ENCODE measurements around the gene MPV17. TPM values are rescaled to one million over a fixed set of nuclear protein-coding genes. Genes with fewer than 3 reads are reported as not detected.

Gene MPV17
- total and polyA plus RNA-seq, 2 donors (not counting 1 experiment from before 2014, with no cell fraction given), result 103 to 137 TPM

DNA sequence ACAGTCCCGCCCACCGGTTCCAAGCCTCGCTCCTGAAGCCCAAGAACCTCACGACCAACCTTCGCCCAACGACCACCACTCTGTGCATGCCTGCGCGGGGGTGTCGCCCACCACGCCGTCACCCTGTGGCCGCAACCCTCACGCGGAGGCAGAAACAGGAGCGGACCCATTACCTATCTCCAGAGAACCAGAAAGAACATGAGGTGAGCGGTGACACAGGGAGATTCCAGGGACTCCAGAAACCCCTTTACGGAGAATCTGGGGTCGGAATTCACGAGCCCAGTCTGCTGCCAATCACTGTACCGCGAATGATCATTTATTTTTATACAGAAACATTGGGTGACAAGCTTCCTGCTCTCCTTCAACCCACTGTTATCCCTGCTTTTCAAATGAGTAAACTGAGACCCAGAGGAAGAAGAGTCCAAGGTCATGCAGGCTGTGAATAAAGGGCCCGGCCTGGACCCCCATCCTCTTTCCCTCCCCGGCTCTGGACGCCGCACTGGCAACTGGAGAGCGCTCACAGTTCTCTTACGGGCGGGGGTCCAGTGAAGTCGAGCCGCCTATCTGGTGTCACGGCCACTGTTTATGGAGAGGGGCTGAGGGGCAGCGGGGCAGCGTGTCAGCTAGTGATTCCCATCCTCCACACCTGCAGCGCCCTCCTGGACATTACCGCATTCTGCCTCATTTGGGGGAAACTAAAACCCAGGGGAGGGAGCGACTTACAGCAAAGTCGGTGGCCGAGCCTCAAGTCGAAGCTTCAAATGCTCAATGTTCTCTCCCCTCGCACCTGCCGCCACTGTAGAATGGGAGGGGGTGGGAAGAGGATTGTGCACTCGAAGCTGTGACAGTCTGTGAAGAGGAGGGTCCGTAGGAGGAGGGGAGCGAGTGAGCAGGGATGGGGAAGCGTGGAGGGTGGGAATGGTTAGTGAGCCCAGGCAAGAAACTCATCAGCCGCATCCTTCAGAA is 59.3 kb downstream of the MPV17 start:
- peaks cover 35% of the 10 kb centered on the region for H3K4me1 Mint-ChIP-seq
- H3K27ac Mint-ChIP-seq, result peak overlapping the region; percentile 68
- POLR2A ChIA-PET, result no interaction called here
- no peak for ATAC-seq (ENCODE audit: low read depth)
- WGBS (ENCODE audit: insufficient coverage), result 3% methylated on average over 37 of the region's 46 CpGs
- peaks cover 0 to 79% (median 35%) of the 10 kb centered on the region in 4 experiments for H3K27me3 ChIP-seq (replicated peaks in 1 of 4; ENCODE audit: control extremely low read depth in 1 of 4, control insufficient read depth in 3 of 4, insufficient read depth in 4 of 4, low read length in 3 of 4)
- H3K4me1 ChIP-seq (ENCODE audit: control insufficient read depth in 2 of 2, insufficient read depth in 2 of 2, low read length in 2 of 2), result peaks cover 35 to 38% of the 10 kb centered on the region in 2 donors
- CTCF ChIA-PET, result interaction anchor here (0.6 to 6.0 kb wide), 8 partner anchors 10 to 420 kb away, joined by 3 to 50 read pairs (median 3); partner anchors contain the start of genes ATRAID and SLC5A6
- H3K36me3 ChIP-seq (replicated peaks in 1 of 2; ENCODE audit: control extremely low read depth in 1 of 2, control insufficient read depth in 1 of 2, extremely low read depth in 1 of 2, insufficient read depth in 2 of 2, low read length in 1 of 2), result no peaks in the 10 kb centered on the region
- H3K79me2 ChIP-seq (ENCODE audit: control insufficient read depth, insufficient read depth, low read length), result no peaks in the 10 kb centered on the region
- H3K9ac ChIP-seq (ENCODE audit: low read length), result peak overlapping the region; percentile 74
- intact Hi-C loops (cut with micrococcal nuclease), result loop anchor here (1.0 to 5.0 kb wide), 3 partner anchors 39 to 51 kb away; partner anchors contain the start of genes ATRAID, CAD and SLC5A6
- H3K27ac ChIP-seq (ENCODE audit: low read length in 2 of 2), result no peak overlapping the region
- peaks cover 48% of the 10 kb centered on the region for H3K27me3 Mint-ChIP-seq
- peak overlapping the region; percentile 99 for H3K4me2 ChIP-seq (replicated peaks; ENCODE audit: low read depth, low read length, poor library complexity, severe bottlenecking)
- peak overlapping the region in 4 of 5 experiments; percentile 47 to 68 (median 64) for H3K4me3 ChIP-seq (ENCODE audit: control extremely low read depth in 1 of 5, extremely low read depth in 1 of 5, insufficient read depth in 1 of 5, low read depth in 2 of 5, low read length in 4 of 5)
- DNase-seq, result peak; percentile 67
- no peaks in the 10 kb centered on the region for H3K9me3 Mint-ChIP-seq (ENCODE audit: insufficient read depth)
- peak overlapping the region; percentile 94 for H3K4me3 Mint-ChIP-seq
- peak; percentile 70 for TF ChIP-seq EZH2 (IDR thresholded peaks at IDR 0.05; ENCODE audit: borderline replicate concordance, insufficient read depth, low read depth, low read length, poor library complexity, severe bottlenecking)
- TF ChIP-seq, protein P1, sequence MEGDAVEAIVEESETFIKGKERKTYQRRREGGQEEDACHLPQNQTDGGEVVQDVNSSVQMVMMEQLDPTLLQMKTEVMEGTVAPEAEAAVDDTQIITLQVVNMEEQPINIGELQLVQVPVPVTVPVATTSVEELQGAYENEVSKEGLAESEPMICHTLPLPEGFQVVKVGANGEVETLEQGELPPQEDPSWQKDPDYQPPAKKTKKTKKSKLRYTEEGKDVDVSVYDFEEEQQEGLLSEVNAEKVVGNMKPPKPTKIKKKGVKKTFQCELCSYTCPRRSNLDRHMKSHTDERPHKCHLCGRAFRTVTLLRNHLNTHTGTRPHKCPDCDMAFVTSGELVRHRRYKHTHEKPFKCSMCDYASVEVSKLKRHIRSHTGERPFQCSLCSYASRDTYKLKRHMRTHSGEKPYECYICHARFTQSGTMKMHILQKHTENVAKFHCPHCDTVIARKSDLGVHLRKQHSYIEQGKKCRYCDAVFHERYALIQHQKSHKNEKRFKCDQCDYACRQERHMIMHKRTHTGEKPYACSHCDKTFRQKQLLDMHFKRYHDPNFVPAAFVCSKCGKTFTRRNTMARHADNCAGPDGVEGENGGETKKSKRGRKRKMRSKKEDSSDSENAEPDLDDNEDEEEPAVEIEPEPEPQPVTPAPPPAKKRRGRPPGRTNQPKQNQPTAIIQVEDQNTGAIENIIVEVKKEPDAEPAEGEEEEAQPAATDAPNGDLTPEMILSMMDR (IDR thresholded peaks at IDR 0.05), result no peak
- H4K20me1 ChIP-seq (ENCODE audit: control insufficient read depth, insufficient read depth, low read length, poor library complexity, severe bottlenecking), result no peaks in the 10 kb centered on the region
- peak overlapping the region; percentile 91 for H2AFZ ChIP-seq (ENCODE audit: insufficient read depth, low read depth, low read length, poor library complexity, severe bottlenecking)
- peaks cover 0 to 4% (median 0%) of the 10 kb centered on the region in 3 donors for H3K9me3 ChIP-seq (ENCODE audit: control extremely low read depth in 1 of 3, control insufficient read depth in 2 of 3, insufficient read depth in 1 of 3, low read length in 2 of 3)

Measured in B cell (primary cell).